GM21367 (cell line): ENCODE results near the gene TTC28.
"Not testable (repeated sequence)": the region's sequence is repeated elsewhere in the genome, so short reads cannot be mapped to it uniquely, and the experiment has no call there.

ENCODE experiments used
- ATAC-seq: cut with Tn5 transposase; IDR thresholded peaks from one replicate; pipeline ENCODE4 v1.9.1; 2021; ENCODE audit not compliant: unreplicated experiment

Gene TTC28

DNA sequence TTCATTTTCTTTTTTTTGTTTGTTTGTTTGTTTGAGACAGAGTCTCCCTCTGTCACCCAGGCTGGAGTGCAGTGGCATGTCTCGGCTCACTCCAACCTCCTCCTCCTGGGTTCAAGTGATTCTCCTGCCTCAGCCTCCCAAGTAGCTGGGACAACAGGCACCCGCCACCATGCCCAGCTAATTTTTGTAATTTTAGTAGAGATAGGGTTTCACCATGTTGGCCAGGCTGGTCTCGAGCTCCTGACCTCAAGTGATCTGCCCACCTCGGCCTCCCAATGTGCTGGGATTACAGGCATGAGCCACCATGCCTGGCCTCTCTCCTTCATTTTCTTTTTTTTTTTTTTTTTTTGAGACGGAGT lies 118.9 kb downstream of the TTC28 start:
- not testable (repeated sequence) for ATAC-seq

DNA sequence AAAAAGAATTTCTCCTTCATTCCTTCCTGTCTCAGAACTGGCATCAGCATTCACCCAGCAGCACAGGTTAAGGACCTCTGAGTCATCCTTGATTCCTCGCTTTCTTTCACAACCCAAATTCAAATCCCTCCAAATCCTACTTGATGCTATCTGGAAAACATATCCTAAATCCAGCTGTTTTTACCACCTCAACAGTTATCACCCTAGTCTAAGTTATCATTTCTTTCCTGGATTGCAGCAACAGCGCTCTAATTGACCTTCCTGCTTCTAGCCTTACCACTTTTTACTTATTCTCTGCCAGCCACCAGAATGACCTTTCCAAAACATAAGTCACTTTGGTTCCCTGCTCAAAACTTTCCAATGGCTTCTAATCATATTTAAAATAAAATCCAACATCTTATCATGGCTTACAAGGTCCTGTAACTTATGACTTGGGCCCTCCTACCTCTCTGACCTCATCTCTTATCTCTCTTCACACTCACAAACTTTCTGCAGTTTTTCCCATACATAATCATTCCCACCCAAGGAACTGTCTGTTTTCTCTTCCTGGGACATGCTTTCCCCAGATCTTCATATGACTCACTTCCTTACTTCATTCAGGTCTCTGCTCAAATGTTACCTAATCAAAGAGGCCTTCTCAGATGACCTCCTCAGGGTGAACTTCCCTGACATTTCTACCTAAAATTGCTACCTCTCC lies 119.4 kb downstream of the TTC28 start:
- no peak for ATAC-seq

GRCh38 chr22:28557184-28557583 lies 122.5 kb downstream of the TTC28 start:
- no peak for ATAC-seq

DNA sequence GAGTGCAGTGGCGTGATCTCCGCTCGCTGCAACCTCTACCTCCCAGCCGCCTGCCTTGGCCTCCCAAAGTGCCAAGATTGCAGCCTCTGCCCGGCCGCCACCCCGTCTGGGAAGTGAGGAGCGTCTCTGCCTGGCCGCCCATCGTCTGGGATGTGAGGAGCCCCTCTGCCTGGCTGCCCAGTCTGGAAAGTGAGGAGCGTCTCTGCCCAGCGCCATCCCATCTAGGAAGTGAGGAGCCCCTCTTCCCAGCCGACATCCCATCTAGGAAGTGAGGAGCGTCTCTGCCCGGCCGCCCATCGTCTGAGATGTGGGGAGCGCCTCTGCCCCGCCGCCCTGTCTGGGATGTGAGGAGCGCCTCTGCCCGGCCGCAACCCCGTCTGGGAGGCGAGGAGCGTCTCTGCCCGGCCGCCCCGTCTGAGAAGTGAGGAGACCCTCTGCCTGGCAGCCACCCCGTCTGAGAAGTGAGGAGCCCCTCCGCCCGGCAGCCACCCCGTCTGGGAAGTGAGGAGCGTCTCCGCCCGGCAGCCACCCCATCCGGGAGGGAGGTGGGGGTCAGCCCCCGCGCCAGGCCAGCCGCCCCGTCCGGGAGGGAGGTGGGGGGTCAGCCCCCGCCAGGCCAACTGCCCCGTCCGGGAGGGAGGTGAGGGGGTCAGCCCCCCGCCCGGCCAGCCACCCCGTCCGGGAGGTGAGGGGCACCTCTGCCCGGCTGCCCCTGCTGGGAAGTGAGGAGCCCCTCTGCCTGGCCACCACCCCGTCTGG lies 126.4 kb downstream of the TTC28 start:
- ATAC-seq: not testable (repeated sequence)

GRCh38 chr22:28548406-28548805 lies 131.2 kb downstream of the TTC28 start:
- ATAC-seq: no peak

GRCh38 chr22:28547132-28547842 lies 132.4 kb downstream of the TTC28 start:
- no peak for ATAC-seq

GRCh38 chr22:28544431-28544868 lies 135.2 kb downstream of the TTC28 start:
- no peak for ATAC-seq

DNA sequence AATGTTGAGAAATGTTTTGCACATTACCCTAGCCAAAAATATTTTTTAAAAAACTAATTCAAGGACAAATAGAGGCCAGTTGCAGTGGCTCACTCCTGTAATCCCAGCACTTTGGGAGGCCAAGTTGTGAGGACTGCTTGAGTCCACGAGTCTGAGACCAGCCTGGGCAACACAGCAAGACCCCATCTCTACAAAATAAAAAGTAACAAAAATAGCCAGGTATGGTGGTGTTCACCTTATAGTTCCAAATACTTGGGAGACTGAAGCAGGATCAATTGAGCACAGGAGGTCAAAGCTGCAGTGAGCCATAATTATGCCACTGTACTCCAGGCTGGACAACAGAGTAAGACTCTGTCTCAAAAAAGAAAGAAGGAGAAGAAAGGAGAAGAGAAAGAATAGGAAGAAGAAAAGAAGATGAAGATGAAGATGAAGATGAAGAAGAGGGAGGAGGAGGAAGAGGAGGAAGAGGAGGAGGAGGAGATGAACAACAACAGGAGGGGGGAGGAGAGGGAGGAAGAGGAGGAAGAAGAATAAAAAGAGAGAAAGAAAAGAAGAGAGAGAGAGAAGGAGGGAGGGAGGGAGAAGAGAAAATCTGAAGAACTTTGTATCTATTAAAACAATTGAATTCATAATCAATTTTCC lies 136.5 kb downstream of the TTC28 start:
- no peak for ATAC-seq

DNA sequence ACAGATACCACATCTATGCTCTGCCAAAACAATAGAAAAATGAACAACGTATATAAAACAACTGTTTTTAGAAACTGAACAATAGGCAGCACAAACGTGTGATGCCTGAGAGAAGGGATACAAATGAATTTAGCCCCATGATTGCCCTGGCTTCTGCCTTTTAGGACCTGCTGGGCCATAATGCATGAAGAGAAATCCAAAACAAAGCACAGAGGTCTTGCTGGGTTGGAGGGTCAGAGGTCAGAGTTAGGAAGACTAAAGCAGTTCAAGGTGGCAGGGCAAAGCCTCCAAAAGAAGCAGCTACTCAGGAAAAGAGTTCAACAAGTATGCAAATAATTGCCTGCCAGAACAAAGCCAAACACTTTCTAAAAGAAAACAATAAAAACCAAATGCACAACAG lies 138.5 kb downstream of the TTC28 start:
- ATAC-seq: no peak

- no peak for ATAC-seq
Measured at GRCh38 chr22:28538922-28539321, 140.7 kb downstream of the TTC28 start.

GRCh38 chr22:28530565-28530964 lies 149.1 kb downstream of the TTC28 start:
- ATAC-seq: not testable (repeated sequence)

DNA sequence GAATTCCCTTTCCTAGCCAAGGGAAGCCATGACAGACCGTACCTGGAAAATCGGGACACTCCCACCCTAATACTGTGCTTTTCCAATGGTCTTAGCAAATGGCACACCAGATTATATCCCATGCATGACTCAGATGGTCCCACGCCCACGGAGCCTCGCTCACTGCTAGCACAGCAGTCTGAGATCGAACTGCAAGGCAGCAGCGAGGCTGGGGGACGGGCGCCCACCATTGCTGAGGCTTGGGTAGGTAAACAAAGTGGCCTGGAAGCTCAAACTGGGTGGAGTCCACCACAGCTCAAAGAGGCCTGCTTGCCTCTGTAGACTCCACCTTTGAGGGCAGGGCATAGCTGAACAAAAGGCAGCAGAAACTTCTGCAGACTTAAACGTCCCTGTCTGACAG lies 150.5 kb downstream of the TTC28 start:
- ATAC-seq: not testable (repeated sequence)

DNA sequence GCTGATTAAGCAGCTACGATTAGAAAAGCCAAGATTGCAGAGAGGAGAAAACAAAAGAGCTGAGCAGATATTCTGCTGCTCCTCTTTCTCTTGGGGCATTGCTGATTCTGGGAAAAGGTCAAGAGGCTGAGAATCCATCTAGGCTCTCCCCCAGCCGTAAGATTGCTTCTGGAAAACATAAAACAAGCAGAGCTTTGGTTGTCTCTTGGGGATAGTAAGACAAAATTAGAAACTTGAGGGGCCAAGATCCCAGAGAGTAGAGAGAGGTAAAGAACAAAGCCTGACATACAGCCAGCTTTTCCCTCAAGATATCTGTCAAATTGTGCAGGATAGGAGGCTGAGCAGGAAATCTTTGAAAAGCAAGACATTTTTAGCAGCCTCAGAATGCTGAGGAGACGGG lies 158.2 kb downstream of the TTC28 start:
- ATAC-seq: no peak

- ATAC-seq: no peak
Measured at GRCh38 chr22:28514321-28514821, 165.3 kb downstream of the TTC28 start.

DNA sequence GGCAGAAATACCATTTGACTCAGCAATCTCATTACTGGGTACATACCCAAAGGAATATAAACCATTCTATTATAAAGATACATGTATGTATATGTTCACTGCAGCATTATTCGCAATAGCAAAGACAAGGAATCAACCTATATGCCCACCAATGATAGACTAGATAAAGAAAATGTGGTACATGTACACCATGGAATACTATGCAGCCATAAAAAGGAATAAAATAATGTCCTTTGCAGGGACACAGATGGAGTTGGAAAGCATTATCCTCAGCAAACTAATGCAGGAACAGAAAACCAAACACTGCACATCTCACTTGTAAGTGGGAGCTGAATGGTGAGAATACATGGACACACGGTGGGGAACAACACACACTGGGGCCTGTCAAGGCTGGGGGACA lies 167.3 kb downstream of the TTC28 start:
- ATAC-seq: not testable (repeated sequence)

- ATAC-seq: no peak
Measured at GRCh38 chr22:28507896-28508295, 171.7 kb downstream of the TTC28 start.

DNA sequence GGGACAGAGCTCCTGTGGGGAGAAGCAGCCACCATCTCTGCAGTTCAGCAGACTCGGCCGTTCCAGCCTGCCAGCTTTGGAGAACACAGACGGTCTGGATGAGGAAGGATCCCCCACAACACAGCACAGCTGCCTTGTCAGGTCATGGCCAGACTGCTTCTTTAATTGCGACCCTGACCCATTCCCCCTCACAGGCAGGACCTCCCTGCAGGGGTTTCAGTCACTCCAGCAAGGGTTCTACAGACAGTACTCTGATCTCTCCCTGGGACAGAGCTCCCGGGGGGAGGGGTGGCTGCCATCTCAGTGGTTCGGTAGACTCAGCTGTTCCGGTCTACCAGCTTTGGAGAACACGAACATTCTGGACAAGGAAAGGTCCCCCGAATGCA lies 173.5 kb downstream of the TTC28 start:
- ATAC-seq: no peak

DNA sequence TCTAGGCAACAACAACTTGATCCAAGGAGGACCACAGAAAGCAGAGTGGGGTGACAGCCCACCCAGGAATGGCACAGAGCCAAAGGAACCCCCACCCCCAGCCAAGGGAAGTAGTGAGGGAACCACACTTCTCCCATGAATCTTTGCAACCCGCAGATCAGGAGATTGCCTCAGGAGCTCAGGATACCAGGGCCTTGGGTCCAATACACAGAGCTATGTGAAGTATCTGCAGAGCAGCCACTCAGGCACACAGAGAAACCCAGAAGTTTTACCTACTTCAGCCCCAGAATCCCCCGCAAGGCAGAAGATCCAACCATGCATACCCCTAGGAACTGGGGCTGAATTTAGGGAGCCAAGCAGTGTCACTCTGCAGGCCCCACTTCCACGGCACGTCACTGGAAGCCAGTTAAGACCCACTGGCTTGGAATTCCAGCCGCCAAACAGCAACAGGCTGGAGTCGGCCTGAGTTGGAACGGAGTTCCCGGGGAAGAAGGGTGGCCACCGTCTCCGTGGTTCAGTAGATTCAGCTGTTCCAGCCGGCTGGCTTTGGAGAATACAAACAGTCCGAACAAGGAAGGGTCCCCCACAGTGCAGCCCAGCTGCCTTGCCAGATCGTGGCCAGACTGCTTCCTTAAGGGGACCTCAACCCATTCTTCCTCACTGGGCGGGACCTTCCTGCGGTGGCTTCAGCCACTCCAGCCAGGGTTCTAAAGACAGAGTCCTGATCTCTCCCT lies 174.1 kb downstream of the TTC28 start:
- ATAC-seq: no peak

DNA sequence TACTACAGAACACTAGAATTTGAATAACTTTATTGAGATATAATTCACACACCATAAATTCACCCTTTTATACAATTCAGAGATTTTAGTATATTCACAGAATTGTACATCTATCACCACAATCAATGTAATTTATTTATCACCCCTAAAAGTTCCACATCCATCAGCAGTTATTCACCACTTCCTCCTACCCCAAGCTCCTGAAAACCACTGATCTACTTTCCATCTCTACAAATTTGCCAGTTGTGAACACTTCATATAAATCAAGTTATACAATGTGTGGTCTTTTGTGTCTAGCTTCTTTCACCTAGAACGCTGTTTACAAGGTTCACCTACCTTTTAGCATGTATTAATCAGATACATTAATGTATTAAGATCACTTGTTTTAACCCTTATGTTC lies 179.6 kb downstream of the TTC28 start:
- ATAC-seq: no peak

DNA sequence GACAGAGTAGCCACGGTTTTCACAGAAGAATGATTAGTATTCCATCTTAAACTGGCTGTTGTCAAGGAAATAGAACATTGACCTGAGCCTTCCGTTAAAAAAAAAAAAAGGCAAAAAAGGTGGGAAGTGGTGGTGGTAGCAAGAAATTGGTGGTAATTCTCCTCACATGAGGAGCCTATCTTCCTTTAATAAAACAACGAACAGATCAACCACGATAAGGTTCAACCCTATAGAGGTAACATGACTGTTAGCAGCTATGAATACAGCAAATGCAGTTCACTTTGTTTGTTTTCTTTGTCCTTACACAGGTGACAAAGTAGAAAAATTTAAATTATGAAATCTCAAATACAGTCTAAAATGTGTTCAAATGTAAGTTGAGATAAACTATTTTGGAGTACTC lies 181.6 kb downstream of the TTC28 start:
- ATAC-seq: no peak

- no peak for ATAC-seq
Measured at GRCh38 chr22:28497188-28497587, 182.5 kb downstream of the TTC28 start.
